GM13977 (cell line): ENCODE data around the gene MMD2.

Experiments
- DNase-seq: peaks from one replicate; pipeline ENCODE4 v3.0.0; 2012; ENCODE audit warnings: low spot score
- CTCF ChIP-seq: IDR thresholded peaks from 2 replicates; pipeline ENCODE4 v1.5.1; 2012; ENCODE audit warnings: mild to moderate bottlenecking, control low read depth; ENCODE audit not compliant: insufficient read depth; ENCODE audit errors: extremely low read depth, missing control alignments
- in situ Hi-C: fragments of 300-500 bp; cut with MboI; formaldehyde crosslinking; loops from one replicate; pipeline ENCODE4 v1.12.0; 2022; ENCODE audit warnings: low sequenced_read_pairs, low pct_unique_long_range_greater_than_20kb, mixed read lengths, inconsistent platforms; ENCODE audit not compliant: unreplicated experiment

MMD2 gene

GRCh38 chr7:4871930-4872675 is 86.9 kb downstream of the MMD2 start:
- no peak for DNase-seq
- in situ Hi-C loops = no loop called here
- no peak for TF ChIP-seq CTCF

GRCh38 chr7:4871056-4871680 is 87.8 kb downstream of the MMD2 start:
- no peak for TF ChIP-seq CTCF
- no peak for DNase-seq
- in situ Hi-C loops = no loop called here

GRCh38 chr7:4868493-4868892 is 90.5 kb downstream of the MMD2 start:
- in situ Hi-C loops = no loop called here
- no peak for DNase-seq
- TF ChIP-seq CTCF = no peak

- no peak for TF ChIP-seq CTCF
- in situ Hi-C loops = no loop called here
- no peak for DNase-seq
Measured at GRCh38 chr7:4866528-4867496, 92.2 kb downstream of the MMD2 start.

GRCh38 chr7:4862156-4862555 is 96.8 kb downstream of the MMD2 start:
- no peak for TF ChIP-seq CTCF
- in situ Hi-C loops = no loop called here
- DNase-seq = no peak

- no peak for DNase-seq
- in situ Hi-C loops = no loop called here
- TF ChIP-seq CTCF = no peak
Measured at GRCh38 chr7:4861673-4862072, 97.3 kb downstream of the MMD2 start, which contains the start of gene PAPOLB. PAPOLB (minus strand) TSS chr7:4862030; CDS start chr7:4861810, 220 bp downstream.
